ENCODE results near the gene HDC. TPM values are rescaled to one million over a fixed set of nuclear protein-coding genes. Genes with fewer than 3 reads are reported as not detected.

HDC gene
- total RNA-seq, 2 donors from 2014 or later, result 4.1 TPM; not detected in 1

GRCh38 chr15:50218691-50219090 lies 46.8 kb downstream of the HDC start:
- WGBS, result 78% methylated on average over 1 of the region's 1 CpG
- no peaks in the 10 kb centered on the region for H3K4me1 ChIP-seq (replicated peaks)
- TF ChIP-seq POLR2AphosphoS5 (IDR thresholded peaks at IDR 0.05) (no peak), CTCF (IDR thresholded peaks at IDR 0.05) (no peak)
- no peak for DNase-seq (ENCODE audit: low spot score)
- no peaks in the 10 kb centered on the region for H3K27me3 ChIP-seq (replicated peaks; ENCODE audit: insufficient read depth)
- no peak overlapping the region for H3K4me3 ChIP-seq
- intact Hi-C loops (cut with DNase I), result no loop called here
- no peaks in the 10 kb centered on the region for H3K9me3 ChIP-seq
- H3K27ac ChIP-seq, result no peak overlapping the region
- no peaks in the 10 kb centered on the region for H3K36me3 ChIP-seq

- 14% methylated on average over 1 of the region's 1 CpG for WGBS
- H3K27ac ChIP-seq, result no peak overlapping the region
- no peaks in the 10 kb centered on the region for H3K4me1 ChIP-seq (replicated peaks)
- no peaks in the 10 kb centered on the region for H3K36me3 ChIP-seq
- no peaks in the 10 kb centered on the region for H3K9me3 ChIP-seq
- TF ChIP-seq CTCF (IDR thresholded peaks at IDR 0.05) (no peak), POLR2AphosphoS5 (IDR thresholded peaks at IDR 0.05) (no peak), POLR2A (IDR thresholded peaks at IDR 0.05) (no peak)
- DNase-seq (ENCODE audit: low spot score), result no peak
- intact Hi-C loops (cut with DNase I), result no loop called here
- no peaks in the 10 kb centered on the region for H3K27me3 ChIP-seq (replicated peaks; ENCODE audit: insufficient read depth)
- H3K4me3 ChIP-seq, result no peak overlapping the region
Measured at GRCh38 chr15:50218291-50218690, 47.2 kb downstream of the HDC start.

- intact Hi-C loops (cut with DNase I), result no loop called here
Measured at GRCh38 chr15:50210462-50211157, 54.9 kb downstream of the HDC start.

GRCh38 chr15:50209809-50210208 lies 55.7 kb downstream of the HDC start:
- no peak overlapping the region for H3K27ac ChIP-seq
- WGBS, result 75% methylated on average over 4 of the region's 4 CpGs
- H3K4me1 ChIP-seq (replicated peaks), result no peaks in the 10 kb centered on the region
- no peak overlapping the region for H3K4me3 ChIP-seq
- no peak for TF ChIP-seq POLR2AphosphoS5 (IDR thresholded peaks at IDR 0.05)
- no peak for TF ChIP-seq CTCF (IDR thresholded peaks at IDR 0.05)
- TF ChIP-seq POLR2A (IDR thresholded peaks at IDR 0.05), result no peak
- no peak for DNase-seq (ENCODE audit: low spot score)
- no peaks in the 10 kb centered on the region for H3K36me3 ChIP-seq
- intact Hi-C loops (cut with DNase I), result no loop called here
- H3K27me3 ChIP-seq (replicated peaks; ENCODE audit: insufficient read depth), result no peaks in the 10 kb centered on the region
- no peaks in the 10 kb centered on the region for H3K9me3 ChIP-seq

More at GRCh38 chr15:50210462-50211157, 54.9 kb downstream of the HDC start:
- DNase-seq (ENCODE audit: low spot score), result no peak
- Histone ChIP-seq H3K9me3 (no peaks in the 10 kb centered on the region), H3K36me3 (no peaks in the 10 kb centered on the region), H3K27me3 (replicated peaks; ENCODE audit: insufficient read depth) (no peaks in the 10 kb centered on the region), H3K4me1 (replicated peaks) (no peaks in the 10 kb centered on the region), H3K27ac (no peak overlapping the region), H3K4me3 (no peak overlapping the region)
- WGBS, result 54% methylated on average over 8 of the region's 8 CpGs
- no peak for TF ChIP-seq POLR2AphosphoS5 (IDR thresholded peaks at IDR 0.05)
- no peak for TF ChIP-seq POLR2A (IDR thresholded peaks at IDR 0.05)
- no peak for TF ChIP-seq CTCF (IDR thresholded peaks at IDR 0.05)

- H3K4me1 ChIP-seq (replicated peaks), result no peaks in the 10 kb centered on the region
- no peaks in the 10 kb centered on the region for H3K27me3 ChIP-seq (replicated peaks; ENCODE audit: insufficient read depth)
- H3K4me3 ChIP-seq, result no peak overlapping the region
- no peaks in the 10 kb centered on the region for H3K9me3 ChIP-seq
- 74% methylated on average over 5 of the region's 5 CpGs for WGBS
- no peaks in the 10 kb centered on the region for H3K36me3 ChIP-seq
- no peak for TF ChIP-seq POLR2A (IDR thresholded peaks at IDR 0.05)
- TF ChIP-seq POLR2AphosphoS5 (IDR thresholded peaks at IDR 0.05), result no peak
- TF ChIP-seq CTCF (IDR thresholded peaks at IDR 0.05), result no peak
- DNase-seq (ENCODE audit: low spot score), result no peak
- H3K27ac ChIP-seq, result no peak overlapping the region
- intact Hi-C loops (cut with DNase I), result no loop called here
Measured at GRCh38 chr15:50206020-50206419, 59.5 kb downstream of the HDC start.

Data from prostate gland (tissue), 2 donors.